HepG2 (cell line): ENCODE measurements around the gene REPIN1. TPM values are rescaled to one million over a fixed set of nuclear protein-coding genes. Genes with fewer than 3 reads are reported as not detected.

ENCODE experiments used
- BHLHE40 ChIP-seq: IDR thresholded peaks from 2 replicates; pipeline ENCODE4 v1.6.1; 2011; ENCODE audit warnings: low read length, improper control_type of control experiment
- ETV5 ChIP-seq: IDR thresholded peaks from 2 replicates; pipeline ENCODE4 v1.6.1; 2018; ENCODE audit warnings: missing biosample characterization, missing genetic modification reagents, inconsistent platforms, borderline replicate concordance
- FLYWCH1 ChIP-seq: sonication (generic); formaldehyde crosslinking; IDR thresholded peaks from 2 replicates; pipeline ENCODE4 v1.8.1; 2023; ENCODE audit warnings: mild to moderate bottlenecking, missing genetic modification reagents
- GATAD1 ChIP-seq: IDR thresholded peaks from 2 replicates; pipeline ENCODE4 v1.6.1; 2016; ENCODE audit warnings: missing genetic modification reagents, missing compliant biosample characterization
- HIVEP1 ChIP-seq: sonication (generic); formaldehyde crosslinking; IDR thresholded peaks from 2 replicates; pipeline ENCODE4 v1.4.0; 2020; ENCODE audit warnings: mild to moderate bottlenecking, missing genetic modification reagents
- HNF1B ChIP-seq: sonication (generic); formaldehyde crosslinking; IDR thresholded peaks from 2 replicates; pipeline ENCODE4 v1.5.1; 2020; ENCODE audit warnings: mild to moderate bottlenecking, moderate library complexity, missing genetic modification reagents
- HNF4G ChIP-seq, 2 experiments: sonication (generic) in 1 of 2; formaldehyde crosslinking in 1 of 2; IDR thresholded peaks; 2 replicates each; pipeline versions ENCODE4 v1.4.0 to v1.6.1; 2011 to 2020; ENCODE audit warnings: borderline replicate concordance in 2 of 2, low read depth in 2 of 2, mild to moderate bottlenecking in 2 of 2, low read length in 1 of 2, missing genetic modification reagents in 1 of 2, moderate library complexity in 1 of 2
- KDM4B ChIP-seq: sonication (generic); formaldehyde crosslinking; IDR thresholded peaks from 2 replicates; pipeline ENCODE4 v1.4.0; 2020; ENCODE audit warnings: missing genetic modification reagents
- KLF15 ChIP-seq: sonication (generic); formaldehyde crosslinking; IDR thresholded peaks from 2 replicates; pipeline ENCODE4 v1.8.1; 2023; ENCODE audit warnings: borderline replicate concordance, mild to moderate bottlenecking, inconsistent platforms, missing genetic modification reagents, mixed read lengths
- NFYC ChIP-seq: IDR thresholded peaks from 2 replicates; pipeline ENCODE4 v1.6.1; 2016; ENCODE audit warnings: missing genetic modification reagents, missing compliant biosample characterization
- NR2C2 ChIP-seq: sonication (generic); formaldehyde crosslinking; IDR thresholded peaks from 2 replicates; pipeline ENCODE4 v1.4.0; 2020; ENCODE audit warnings: missing genetic modification reagents, mild to moderate bottlenecking, moderate library complexity, borderline replicate concordance
- PRPF4 ChIP-seq: fragments of 200-400 bp; formaldehyde crosslinking; IDR thresholded peaks from 2 replicates; pipeline ENCODE4 v1.6.1; 2016; ENCODE audit warnings: low read length, low read depth; ENCODE audit not compliant: poor library complexity, severe bottlenecking
- RXRB ChIP-seq: IDR thresholded peaks from 2 replicates; pipeline ENCODE4 v1.6.1; 2016; ENCODE audit warnings: borderline replicate concordance, missing genetic modification reagents, missing compliant biosample characterization
- SNAI1 ChIP-seq: sonication (generic); formaldehyde crosslinking; IDR thresholded peaks from 2 replicates; pipeline ENCODE4 v1.5.0; 2020; ENCODE audit warnings: mild to moderate bottlenecking, missing genetic modification reagents, borderline replicate concordance
- SP2 ChIP-seq: sonication (generic); formaldehyde crosslinking; IDR thresholded peaks from 2 replicates; pipeline ENCODE4 v1.5.1; 2020; ENCODE audit warnings: mild to moderate bottlenecking, missing genetic modification reagents
- THYN1 ChIP-seq: sonication (generic); formaldehyde crosslinking; IDR thresholded peaks from 2 replicates; pipeline ENCODE4 v1.8.1; 2023; ENCODE audit warnings: low read depth, mild to moderate bottlenecking, moderate library complexity, missing genetic modification reagents, borderline replicate concordance
- ZBED4 ChIP-seq: sonication (generic); formaldehyde crosslinking; IDR thresholded peaks from 2 replicates; pipeline ENCODE4 v1.4.0; 2020; ENCODE audit warnings: missing genetic modification reagents, borderline replicate concordance
- ZBTB1 ChIP-seq: sonication (generic); formaldehyde crosslinking; IDR thresholded peaks from 2 replicates; pipeline ENCODE4 v1.4.0; 2020; ENCODE audit warnings: missing genetic modification reagents, borderline replicate concordance
- ZBTB8A ChIP-seq: sonication (generic); formaldehyde crosslinking; IDR thresholded peaks from 2 replicates; pipeline ENCODE4 v1.4.0; 2020; ENCODE audit warnings: mild to moderate bottlenecking, low read depth, missing genetic modification reagents, borderline replicate concordance
- ZFP36L2 ChIP-seq: sonication (generic); formaldehyde crosslinking; IDR thresholded peaks from 2 replicates; pipeline ENCODE4 v1.4.0; 2020; ENCODE audit warnings: missing genetic modification reagents
- ZMYM4 ChIP-seq: sonication (generic); formaldehyde crosslinking; IDR thresholded peaks from 2 replicates; pipeline ENCODE4 v1.8.1; 2023; ENCODE audit warnings: mild to moderate bottlenecking, missing genetic modification reagents
- ZNF3 ChIP-seq: IDR thresholded peaks from 2 replicates; pipeline ENCODE4 v1.7.0; 2017; ENCODE audit warnings: inconsistent platforms
- ZNF761 ChIP-seq: sonication (generic); formaldehyde crosslinking; conservative IDR thresholded peaks from 2 replicates; pipeline ENCODE4 v1.4.0; 2020; ENCODE audit warnings: mild to moderate bottlenecking, missing genetic modification reagents
- ZNF841 ChIP-seq: sonication (generic); formaldehyde crosslinking; IDR thresholded peaks from 2 replicates; pipeline ENCODE4 v1.8.1; 2023; ENCODE audit warnings: missing genetic modification reagents, borderline replicate concordance
- polyA plus RNA-seq, 8 experiments: library from polyadenylated mRNA; depleted of rRNA in 3 of 8; stranded (reverse) in 7 of 8; unstranded in 1 of 8; fragments of >200 nt; fragmentation: Illumina TruSeq in 4 of 8; extraction: Trizol in 4 of 8; gene quantifications; 2 replicates each; pipeline versions ENCODE4 v1.2.1 to v1.2.3, GENCODE V29; 2011 to 2016; ENCODE audit warnings: low read depth in 4 of 8, missing spikeins in 1 of 8, mixed read lengths in 1 of 8; ENCODE audit not compliant: insufficient read depth in 1 of 8
- total RNA-seq, 5 experiments: library from RNA; depleted of rRNA; stranded (reverse); fragments of >200 nt; fragmentation: Illumina TruSeq; extraction: Trizol; gene quantifications; 2 replicates each; pipeline ENCODE4 v1.2.3, GENCODE V29; 2016; ENCODE audit warnings: low read depth in 1 of 5

Gene REPIN1
- total and polyA plus RNA-seq, 2 of the 13 experiments (the other 11 are each of a cell fraction or from before 2014, with no cell fraction given) = 69.9 to 108 TPM

- TF ChIP-seq KDM4B (CRISPR knock-in tag) (no peak), NFYC (CRISPR knock-in tag) (no peak), RXRB (CRISPR knock-in tag) (peak; percentile 45; the same call in 1 of the 2 replicates), ZBTB8A (CRISPR knock-in tag) (no peak), ZNF761 (CRISPR knock-in tag) (no peak), KLF15 (CRISPR knock-in tag) (no peak), ZBED4 (CRISPR knock-in tag) (no peak), ZNF3 (CRISPR knock-in tag) (no peak), HIVEP1 (no peak; the same call in 1 of the 2 replicates), ZBTB1 (CRISPR knock-in tag) (no peak), NR2C2 (CRISPR knock-in tag) (no peak), PRPF4 (no peak), SNAI1 (CRISPR knock-in tag) (no peak), ZFP36L2 (no peak), FLYWCH1 (CRISPR knock-in tag) (no peak), ZNF841 (CRISPR knock-in tag) (no peak), SP2 (CRISPR knock-in tag) (no peak), BHLHE40 (no peak), ZMYM4 (CRISPR knock-in tag) (peak; percentile 13; the same call in 1 of the 2 replicates), ETV5 (peak; percentile 41; the same call in 1 of the 2 replicates), HNF1B (CRISPR knock-in tag) (peak; percentile 62; the same call in 1 of the 2 replicates), GATAD1 (CRISPR knock-in tag) (no peak), HNF4G (IDR thresholded peaks at IDR 0.05; ENCODE audit: borderline replicate concordance, low read depth, low read length) (peak; percentile 40; the same call in 1 of the 2 replicates), HNF4G (CRISPR knock-in tag; IDR thresholded peaks at IDR 0.05; ENCODE audit: borderline replicate concordance, low read depth) (no peak), THYN1 (no peak)
These were observed 9.7 kb downstream of the REPIN1 start (continued) for GRCh38 chr7:150378115-150378852.
